ENCODE data around the gene LRP6.

DNA sequence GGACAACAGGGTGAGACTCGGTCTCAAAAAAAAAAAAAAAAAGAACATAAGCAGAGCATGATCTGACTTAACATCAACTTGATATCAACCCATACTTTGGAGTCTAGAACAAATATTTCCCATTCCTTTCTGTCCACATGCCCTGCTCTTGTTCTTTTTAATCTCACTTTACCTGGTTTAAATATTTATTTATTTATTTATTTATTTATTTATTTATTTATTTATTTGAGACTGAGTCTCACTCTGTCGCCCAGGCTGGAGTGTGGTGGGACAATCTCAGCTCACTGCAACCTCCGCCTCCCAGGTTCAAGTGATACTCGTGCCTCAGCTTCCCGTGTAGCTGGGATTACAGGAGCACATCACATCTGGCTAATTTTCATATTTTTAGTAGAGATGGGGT, 19.6 kb upstream of the LRP6 start:
- TF ChIP-seq, protein P1, sequence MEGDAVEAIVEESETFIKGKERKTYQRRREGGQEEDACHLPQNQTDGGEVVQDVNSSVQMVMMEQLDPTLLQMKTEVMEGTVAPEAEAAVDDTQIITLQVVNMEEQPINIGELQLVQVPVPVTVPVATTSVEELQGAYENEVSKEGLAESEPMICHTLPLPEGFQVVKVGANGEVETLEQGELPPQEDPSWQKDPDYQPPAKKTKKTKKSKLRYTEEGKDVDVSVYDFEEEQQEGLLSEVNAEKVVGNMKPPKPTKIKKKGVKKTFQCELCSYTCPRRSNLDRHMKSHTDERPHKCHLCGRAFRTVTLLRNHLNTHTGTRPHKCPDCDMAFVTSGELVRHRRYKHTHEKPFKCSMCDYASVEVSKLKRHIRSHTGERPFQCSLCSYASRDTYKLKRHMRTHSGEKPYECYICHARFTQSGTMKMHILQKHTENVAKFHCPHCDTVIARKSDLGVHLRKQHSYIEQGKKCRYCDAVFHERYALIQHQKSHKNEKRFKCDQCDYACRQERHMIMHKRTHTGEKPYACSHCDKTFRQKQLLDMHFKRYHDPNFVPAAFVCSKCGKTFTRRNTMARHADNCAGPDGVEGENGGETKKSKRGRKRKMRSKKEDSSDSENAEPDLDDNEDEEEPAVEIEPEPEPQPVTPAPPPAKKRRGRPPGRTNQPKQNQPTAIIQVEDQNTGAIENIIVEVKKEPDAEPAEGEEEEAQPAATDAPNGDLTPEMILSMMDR (IDR thresholded peaks at IDR 0.05): no peak
- no peak for TF ChIP-seq POLR2A (IDR thresholded peaks at IDR 0.05)

All from ovary (tissue), 3 donors.